Nephron (organoid): Measurements from ENCODE around the gene CAPS.

ENCODE experiments used
- H3K27ac Mint-ChIP-seq, 3 experiments: 2 replicates each; pipeline ENCODE4 v1.8.0; 2020; ENCODE audit warnings: mixed read lengths in 3 of 3, mild to moderate bottlenecking in 2 of 3, moderate library complexity in 1 of 3
- H3K27me3 Mint-ChIP-seq: 2 replicates; pipeline ENCODE4 v1.8.0; 2021; ENCODE audit warnings: low read depth, mild to moderate bottlenecking, moderate library complexity, mixed read lengths
- H3K36me3 Mint-ChIP-seq: 2 replicates; pipeline ENCODE4 v1.8.0; 2020; ENCODE audit warnings: low read depth, mixed read lengths
- H3K4me1 Mint-ChIP-seq: 2 replicates; pipeline ENCODE4 v1.8.0; 2020; ENCODE audit warnings: mixed read lengths
- H3K4me3 Mint-ChIP-seq, 3 experiments: 2 replicates each; pipeline ENCODE4 v1.8.0; 2020; ENCODE audit warnings: mild to moderate bottlenecking in 3 of 3, mixed read lengths in 3 of 3, moderate library complexity in 2 of 3
- H3K9me3 Mint-ChIP-seq: 2 replicates; pipeline ENCODE4 v1.8.0; 2020; ENCODE audit warnings: mixed read lengths
- CTCF ChIP-seq, 3 experiments: fragments of 200-600 bp; sonication (generic); IDR thresholded peaks; one replicate each; pipeline ENCODE4 v1.5.0; 2021; ENCODE audit warnings: antibody characterized with exemption in 3 of 3; ENCODE audit not compliant: unreplicated experiment in 3 of 3

The CAPS gene

GRCh38 chr19:5964816-5965565, 50.9 kb downstream of the CAPS start:
- Mint-ChIP-seq H3K36me3 (peaks cover 3% of the 10 kb centered on the region), H3K9me3 (no peaks in the 10 kb centered on the region), H3K4me3 (no peak overlapping the region), H3K27ac (no peak overlapping the region), H3K4me1 (peaks cover 60% of the 10 kb centered on the region), H3K27me3 (no peaks in the 10 kb centered on the region)
- no peak for TF ChIP-seq CTCF (IDR thresholded peaks at IDR 0.05; ENCODE audit: unreplicated experiment in 3 of 3)
